GM18502 (cell line): ENCODE measurements around the gene DUSP7.
A peak's percentile ranks its signal among the peaks of the same experiment; 100 is the strongest.

Experiments
- ATAC-seq: cut with Tn5 transposase; IDR thresholded peaks from one replicate; pipeline ENCODE4 v1.9.1; 2021; ENCODE audit warnings: mild to moderate bottlenecking; ENCODE audit not compliant: unreplicated experiment, poor library complexity

DUSP7 gene

GRCh38 chr3:52015438-52016228 is 40.7 kb downstream of the DUSP7 start:
- no peak for ATAC-seq

- no peak for ATAC-seq
Measured at GRCh38 chr3:52014613-52015012, 41.8 kb downstream of the DUSP7 start.

DNA sequence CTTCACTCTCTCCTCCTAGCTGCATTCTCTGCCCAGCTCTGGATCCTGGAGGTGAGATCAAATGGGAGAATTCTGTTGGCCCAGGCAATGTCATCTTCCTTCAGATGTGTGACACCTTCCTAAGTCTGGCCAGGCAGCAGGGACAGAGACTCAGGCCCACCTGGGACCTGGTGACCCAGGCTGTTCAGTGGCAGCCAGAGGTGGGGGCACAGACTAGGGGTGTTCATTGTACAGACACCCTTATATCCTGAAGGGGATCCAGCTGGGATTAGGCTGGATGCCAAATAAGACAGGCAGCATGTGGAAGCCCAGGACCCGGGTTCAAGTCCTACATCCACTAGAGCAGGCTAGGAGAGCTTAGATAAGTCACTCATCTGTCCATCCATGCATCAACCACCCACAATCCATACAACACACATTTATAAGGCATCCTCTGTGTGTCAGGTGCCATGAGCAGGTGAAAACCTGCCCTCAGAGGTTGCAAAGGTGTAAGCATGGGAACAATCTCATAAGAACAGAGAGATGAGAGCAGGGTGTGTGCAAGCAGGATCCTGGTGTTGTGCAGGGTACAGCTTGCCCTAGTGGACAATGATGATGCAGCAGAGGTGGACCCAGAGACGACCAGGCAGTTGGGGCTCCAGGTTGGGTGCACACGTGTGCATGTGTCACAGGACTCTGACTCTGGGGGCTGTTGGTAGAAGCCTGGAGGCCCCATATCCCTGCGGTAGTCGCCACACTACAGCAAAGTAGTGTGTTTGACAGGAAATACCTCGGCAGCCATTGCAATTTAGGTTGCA is 42.4 kb downstream of the DUSP7 start:
- ATAC-seq = no peak

DNA sequence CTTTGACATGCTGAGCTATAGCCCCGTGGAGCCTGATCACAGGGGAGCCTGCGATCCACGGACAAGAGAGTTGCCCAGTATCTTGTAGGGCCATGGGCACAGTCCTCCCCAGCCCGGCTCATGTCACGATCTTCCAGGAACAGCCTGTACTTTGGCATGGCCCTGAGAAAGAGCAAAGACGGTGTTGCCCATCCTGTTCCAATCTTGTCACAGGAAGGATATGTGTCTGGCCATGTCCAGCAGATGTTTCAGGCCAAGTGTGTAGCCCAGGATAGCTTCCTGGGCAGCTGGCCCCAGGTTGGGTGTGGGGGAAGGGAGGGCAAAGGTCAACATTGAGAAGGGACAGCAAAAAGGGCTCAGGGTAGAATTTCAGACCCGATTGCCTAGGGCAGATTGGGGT is 43.7 kb downstream of the DUSP7 start:
- ATAC-seq = no peak

- ATAC-seq = no peak
Measured at GRCh38 chr3:52010431-52010830, 45.9 kb downstream of the DUSP7 start.

- no peak for ATAC-seq
Measured at GRCh38 chr3:52007291-52007690, 49.1 kb downstream of the DUSP7 start.

DNA sequence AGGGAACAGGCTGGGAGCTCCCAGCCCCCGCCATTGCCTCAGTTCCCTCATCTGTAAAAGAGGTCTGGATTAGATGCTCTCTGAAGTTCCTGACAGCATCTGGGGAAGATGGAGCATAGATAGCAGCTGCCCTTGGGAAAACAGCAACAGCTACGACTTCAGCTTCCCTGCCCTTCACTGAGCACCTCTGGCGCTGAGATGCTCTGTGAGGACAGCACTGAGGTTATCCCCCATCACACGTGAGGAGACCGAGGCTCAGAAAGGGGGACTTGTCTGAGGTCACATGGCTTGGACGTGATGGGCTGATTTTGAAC is 49.6 kb downstream of the DUSP7 start:
- no peak for ATAC-seq

DNA sequence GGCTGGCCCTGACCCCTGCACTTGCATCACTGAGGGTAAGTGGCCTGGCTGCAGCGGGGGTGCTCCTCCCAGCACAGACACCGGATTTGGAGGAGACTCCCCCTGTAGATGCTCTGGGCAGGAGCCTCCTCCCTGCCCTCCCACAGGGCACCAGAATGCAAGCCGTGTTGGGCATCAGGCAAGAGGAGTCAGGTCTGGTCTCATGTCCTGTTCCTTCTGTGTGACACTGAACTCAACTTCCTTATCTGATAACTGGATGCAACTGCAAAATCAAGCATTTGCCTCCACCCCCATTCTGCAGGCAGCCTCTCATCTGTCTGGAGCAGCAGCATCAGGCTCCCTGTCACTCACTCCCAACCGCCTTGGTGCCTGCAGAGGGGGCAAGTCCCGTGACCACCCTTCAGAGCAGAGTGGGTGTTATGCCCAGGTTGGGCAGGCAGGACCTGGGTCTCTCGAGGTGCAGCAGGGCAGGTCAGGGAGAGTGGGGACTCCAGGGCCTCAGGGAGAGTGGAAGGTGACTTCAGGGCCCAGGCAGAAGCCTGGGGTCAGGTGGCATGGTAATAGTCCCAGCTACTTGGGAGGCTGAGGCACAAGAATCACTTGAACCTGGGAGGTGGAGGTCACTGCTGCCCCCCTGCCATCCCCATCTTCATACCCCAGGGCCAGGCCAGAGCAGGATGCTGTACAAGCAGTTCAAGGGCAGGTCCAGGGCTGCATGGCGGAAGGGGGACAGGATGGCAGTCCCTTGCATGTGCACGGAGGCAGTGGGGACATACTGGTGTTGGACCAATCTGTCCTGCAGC is 50.2 kb downstream of the DUSP7 start:
- ATAC-seq = no peak

DNA sequence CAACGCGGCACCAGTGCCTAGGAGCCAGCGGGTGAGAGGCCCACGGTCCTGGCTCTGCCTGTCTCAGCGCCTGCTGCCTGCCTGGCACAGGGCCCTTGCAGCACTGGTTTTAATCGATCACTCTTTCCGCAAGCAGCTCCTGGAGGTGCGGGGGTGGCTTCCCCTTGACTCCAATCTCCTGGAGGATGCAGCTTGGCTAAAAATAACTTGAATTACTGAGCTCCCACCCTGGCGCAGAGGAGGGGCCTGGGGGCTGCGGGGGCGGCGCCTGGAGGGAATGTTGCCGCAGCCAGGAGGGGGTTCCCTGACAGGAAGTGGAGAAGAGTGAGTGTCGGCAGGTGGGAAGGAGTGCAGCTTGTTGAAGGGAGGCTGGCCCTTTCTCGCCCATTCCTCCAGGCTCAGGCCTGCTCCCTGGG is 50.8 kb downstream of the DUSP7 start:
- no peak for ATAC-seq

- no peak for ATAC-seq
Measured at GRCh38 chr3:52004906-52005395, 51.4 kb downstream of the DUSP7 start.

DNA sequence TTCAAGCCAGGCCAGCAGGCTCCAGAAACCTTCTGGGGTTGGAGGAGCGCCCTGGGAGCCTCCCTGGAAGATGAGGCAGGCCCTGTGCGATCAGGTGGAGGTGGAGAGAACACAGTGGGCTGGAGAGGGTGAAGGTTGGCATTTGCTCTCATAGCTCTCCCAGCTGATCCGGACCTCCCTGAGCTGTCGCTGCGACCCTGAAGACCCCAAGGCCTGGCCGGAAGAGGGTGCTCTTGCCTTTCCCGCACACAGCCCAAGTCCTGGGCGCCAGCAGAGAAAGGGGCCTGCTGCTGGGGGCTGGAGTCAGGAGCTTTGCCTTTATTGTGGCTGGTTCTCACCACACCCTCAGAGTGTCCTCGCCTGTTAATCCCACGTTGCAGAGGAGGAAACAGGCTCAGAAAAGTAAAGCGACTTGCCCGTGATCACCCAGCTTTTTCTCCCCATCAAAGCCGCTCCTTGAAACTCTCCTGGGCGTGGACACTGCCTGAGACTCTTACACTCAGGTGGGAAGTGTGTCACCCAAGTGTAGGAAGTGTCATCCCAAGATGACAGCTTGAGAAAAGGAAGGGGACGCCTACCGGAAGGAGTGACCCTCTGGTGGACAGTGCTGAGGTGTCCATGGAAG is 52.1 kb downstream of the DUSP7 start:
- no peak for ATAC-seq

DNA sequence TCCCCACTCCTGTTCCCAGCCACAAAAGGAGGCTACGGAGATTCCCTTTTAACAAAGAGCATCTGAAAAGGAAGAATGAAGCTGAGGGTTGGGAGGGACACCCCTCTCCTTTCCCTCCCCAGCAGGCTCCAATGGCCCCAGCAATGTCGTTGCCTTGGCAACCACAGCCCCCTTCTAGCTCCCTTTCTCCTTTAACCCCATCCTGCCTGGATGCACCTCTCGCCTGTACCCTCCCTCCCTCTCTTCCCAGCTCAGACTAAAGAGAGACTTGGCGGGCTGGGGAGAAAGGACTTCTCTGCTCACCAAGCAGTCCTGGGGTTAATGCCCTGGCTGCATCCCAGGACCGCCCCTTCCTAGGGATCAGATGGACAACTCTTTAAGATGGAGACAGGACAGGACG is 53.6 kb downstream of the DUSP7 start:
- ATAC-seq = no peak

DNA sequence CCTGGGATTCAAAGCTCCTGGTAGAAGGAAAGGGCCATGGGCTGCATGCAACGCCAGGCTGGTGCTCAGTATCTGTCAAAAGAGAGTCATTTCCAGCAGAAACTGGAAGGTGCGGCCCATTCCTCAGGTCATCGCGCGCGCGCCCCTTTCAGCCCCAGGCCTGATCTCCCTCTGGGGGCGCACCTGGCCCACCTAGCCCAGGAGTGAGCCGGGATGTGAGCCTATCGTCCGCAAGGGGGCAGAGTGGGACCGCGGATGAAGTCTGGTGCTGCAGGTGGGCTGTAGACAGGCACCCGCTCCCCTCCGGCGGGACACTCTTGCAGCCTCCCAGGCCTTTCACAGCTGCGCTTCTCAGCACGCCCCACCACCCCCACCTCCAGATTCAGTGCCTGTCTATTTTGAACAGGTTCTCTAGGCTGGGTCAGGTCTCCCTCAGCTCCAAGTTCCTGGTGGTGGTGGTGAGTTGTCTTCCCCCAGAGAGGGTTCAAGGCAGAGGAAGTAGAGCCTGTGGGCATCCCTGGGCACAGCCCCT is 54.9 kb downstream of the DUSP7 start:
- ATAC-seq = peak; percentile 84

DNA sequence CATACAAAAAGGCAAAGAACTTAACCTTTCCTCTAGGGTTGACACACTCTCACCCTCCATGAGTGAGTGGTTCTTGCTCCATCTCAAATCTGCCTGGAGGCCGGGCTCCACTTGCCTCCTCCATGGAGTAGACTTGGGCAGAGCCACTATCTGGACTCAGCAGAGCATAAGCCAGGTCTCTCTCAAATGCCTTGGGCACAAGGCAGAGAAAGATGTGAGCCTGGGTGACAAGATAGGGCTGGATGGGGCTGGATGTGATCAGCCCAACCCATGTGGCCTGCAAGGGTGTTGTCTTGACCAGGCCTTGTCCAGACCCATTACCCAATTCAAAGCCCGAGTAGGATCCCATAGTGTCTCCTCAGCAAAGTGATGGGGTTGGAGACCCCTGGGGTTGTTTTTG is 56.5 kb downstream of the DUSP7 start:
- ATAC-seq = no peak
